ENCODE results near the gene MRPS15.
"Not testable (repeated sequence)": the region's sequence is repeated elsewhere in the genome, so short reads cannot be mapped to it uniquely, and the experiment has no call there.

Gene MRPS15

GRCh38 chr1:36463803-36464604, at the start of gene MRPS15:
TSS of gene MRPS15 (minus strand) at chr1:36464384. CDS start at chr1:36464275, 109 bp downstream.
- DNase-seq (ENCODE audit: low read depth, low spot score): peak; percentile 81

- no peak for DNase-seq (ENCODE audit: low read depth, low spot score)
Observed at GRCh38 chr1:36512842-36513241, 48.7 kb upstream of the MRPS15 start.

- DNase-seq (ENCODE audit: low read depth, low spot score): no peak
Observed at GRCh38 chr1:36511804-36512798, 47.9 kb upstream of the MRPS15 start.

- not testable (repeated sequence) for DNase-seq (ENCODE audit: low read depth, low spot score)
Observed at GRCh38 chr1:36511220-36511619, 47.0 kb upstream of the MRPS15 start.

GRCh38 chr1:36510418-36510817, 46.2 kb upstream of the MRPS15 start:
- DNase-seq (ENCODE audit: low read depth, low spot score): no peak

- no peak for DNase-seq (ENCODE audit: low read depth, low spot score)
Observed at GRCh38 chr1:36508257-36508656, 44.1 kb upstream of the MRPS15 start.

- DNase-seq (ENCODE audit: low read depth, low spot score): no peak
Observed at GRCh38 chr1:36506276-36506920, 42.2 kb upstream of the MRPS15 start.

GRCh38 chr1:36503733-36504132, 39.5 kb upstream of the MRPS15 start:
- DNase-seq (ENCODE audit: low read depth, low spot score): no peak

- no peak for DNase-seq (ENCODE audit: low read depth, low spot score)
Observed at GRCh38 chr1:36503159-36503558, 39.0 kb upstream of the MRPS15 start.

GRCh38 chr1:36502616-36503015, 38.4 kb upstream of the MRPS15 start:
- no peak for DNase-seq (ENCODE audit: low read depth, low spot score)

- DNase-seq (ENCODE audit: low read depth, low spot score): not testable (repeated sequence)
Observed at GRCh38 chr1:36501911-36502310, 37.7 kb upstream of the MRPS15 start.

GRCh38 chr1:36497207-36497606, 33.0 kb upstream of the MRPS15 start:
- DNase-seq (ENCODE audit: low read depth, low spot score): no peak

GRCh38 chr1:36494971-36495370, 30.8 kb upstream of the MRPS15 start:
- DNase-seq (ENCODE audit: low read depth, low spot score): no peak

GRCh38 chr1:36493524-36493923, 29.3 kb upstream of the MRPS15 start:
- DNase-seq (ENCODE audit: low read depth, low spot score): no peak

- DNase-seq (ENCODE audit: low read depth, low spot score): no peak
Observed at GRCh38 chr1:36492491-36492890, 28.3 kb upstream of the MRPS15 start.

GRCh38 chr1:36489258-36490051, 25.3 kb upstream of the MRPS15 start:
- not testable (repeated sequence) for DNase-seq (ENCODE audit: low read depth, low spot score)

GRCh38 chr1:36487906-36488305, 23.7 kb upstream of the MRPS15 start:
- DNase-seq (ENCODE audit: low read depth, low spot score): no peak

- not testable (repeated sequence) for DNase-seq (ENCODE audit: low read depth, low spot score)
Observed at GRCh38 chr1:36487336-36487725, 23.1 kb upstream of the MRPS15 start.

- DNase-seq (ENCODE audit: low read depth, low spot score): no peak
Observed at GRCh38 chr1:36486439-36487335, 22.5 kb upstream of the MRPS15 start.

GRCh38 chr1:36486093-36486438, 21.9 kb upstream of the MRPS15 start:
- DNase-seq (ENCODE audit: low read depth, low spot score): no peak
